Activated CD4-positive, alpha-beta memory T cell treated with anti-CD3 and anti-CD28 coated beads, Interleukin-2, amount 10 ng/mL, durations not matched to agents 7 days and 5 days (primary cell): Measurements from ENCODE around the gene CLRN3. TPM values are rescaled to one million over a fixed set of nuclear protein-coding genes. Genes with fewer than 3 reads are reported as not detected.

Experiments used
- CTCF ChIA-PET: fragments of 350-600 bp; sonication (Branson Sonifier 250); formaldehyde crosslinking; loops from one replicate; lab custom pipeline; 2021; ENCODE audit warnings: antibody characterized with exemption, inconsistent platforms; lab: Charles Lee
- POLR2A ChIA-PET: fragments of 350-600 bp; sonication (Branson Sonifier 250); formaldehyde crosslinking; loops from one replicate; lab custom pipeline; 2021; ENCODE audit warnings: antibody characterized with exemption; lab: Charles Lee
- DNase-seq: peaks from one replicate; pipeline ENCODE4 v3.0.0-alpha.2; 2020
- H3K27ac Mint-ChIP-seq: one replicate; pipeline ENCODE4 v1.8.0; 2021; ENCODE audit warnings: mild to moderate bottlenecking, mixed read lengths
- H3K27me3 Mint-ChIP-seq: one replicate; pipeline ENCODE4 v1.8.0; 2021; ENCODE audit warnings: mixed read lengths
- H3K36me3 Mint-ChIP-seq: one replicate; pipeline ENCODE4 v1.8.0; 2021; ENCODE audit warnings: low read depth, mixed read lengths
- H3K4me1 Mint-ChIP-seq: one replicate; pipeline ENCODE4 v1.8.0; 2021; ENCODE audit warnings: mixed read lengths
- H3K4me3 Mint-ChIP-seq: one replicate; pipeline ENCODE4 v1.8.0; 2021; ENCODE audit warnings: mild to moderate bottlenecking, mixed read lengths
- H3K9me3 Mint-ChIP-seq: one replicate; pipeline ENCODE4 v1.8.0; 2021; ENCODE audit warnings: mixed read lengths
- total RNA-seq, 2 experiments: library from RNA; stranded (reverse); gene quantifications; one replicate each; pipeline ENCODE4 v1.2.3, GENCODE V29; 2021

Gene CLRN3
- total RNA-seq, 2 experiments from 2014 or later: not detected

DNA sequence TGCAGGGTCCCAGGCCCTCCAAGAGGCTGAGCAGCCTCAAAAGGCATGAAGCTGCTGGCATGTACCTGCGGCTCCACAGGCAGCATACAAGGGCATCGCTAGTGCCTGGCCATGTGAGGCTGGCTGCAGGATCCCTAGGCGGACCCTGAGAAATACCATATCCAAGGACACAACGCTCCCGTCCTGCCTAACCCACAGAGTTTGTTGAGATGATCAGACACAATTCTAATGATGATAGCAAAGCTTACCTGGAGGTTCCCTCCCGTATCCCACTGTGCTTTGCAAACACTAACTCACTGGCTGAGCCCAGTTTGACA is 17.3 kb downstream of the CLRN3 start:
- CTCF ChIA-PET: interaction anchor here (1.6 kb wide), 2 partner anchors 31 to 136 kb away, joined by 5 to 11 read pairs; partner anchors contain the start of gene PTPRE
- Mint-ChIP-seq H3K27ac (no peak overlapping the region), H3K27me3 (peaks cover 8% of the 10 kb centered on the region), H3K36me3 (no peaks in the 10 kb centered on the region), H3K4me1 (peaks cover 49% of the 10 kb centered on the region), H3K4me3 (no peak overlapping the region), H3K9me3 (no peaks in the 10 kb centered on the region)
- POLR2A ChIA-PET: no interaction called here
- no peak for DNase-seq

DNA sequence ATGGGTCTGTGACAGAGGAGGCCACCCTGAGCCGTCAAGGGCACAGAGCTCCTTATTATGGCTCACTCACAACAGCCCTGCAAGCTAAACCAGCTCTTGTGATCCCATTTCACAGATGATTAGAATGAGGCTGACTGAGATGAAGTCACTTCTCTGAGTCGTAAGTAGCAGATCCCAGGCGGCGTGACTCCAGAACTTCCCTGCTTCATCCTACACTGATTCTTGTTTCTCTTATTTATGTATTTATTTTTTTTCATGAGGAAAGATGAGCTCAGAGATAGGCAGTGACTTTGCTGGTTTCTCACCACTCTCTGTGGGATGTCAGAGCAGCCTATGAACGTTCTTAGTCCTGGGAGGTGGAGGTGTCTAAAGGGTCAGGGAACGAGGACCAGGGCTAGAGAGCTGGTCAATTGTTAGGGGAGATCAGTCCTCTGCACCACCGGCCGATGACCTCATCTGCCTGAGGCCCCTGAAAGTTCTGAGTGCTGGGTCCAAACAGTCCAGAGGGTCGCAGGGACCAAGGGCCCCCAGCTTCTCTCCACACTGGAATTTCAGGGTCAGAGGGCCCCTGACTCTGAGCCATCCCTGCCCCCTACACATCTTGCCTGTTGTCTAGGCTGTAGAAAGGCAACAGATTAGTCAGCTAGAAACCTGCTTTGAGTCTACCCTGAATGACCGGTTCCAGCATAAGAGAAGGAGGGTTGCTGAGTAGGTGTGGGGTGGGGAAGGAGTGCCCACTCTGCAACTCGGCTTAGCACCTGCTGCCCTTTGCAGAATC is 17.9 kb downstream of the CLRN3 start:
- no peak for DNase-seq
- H3K9me3 Mint-ChIP-seq: no peaks in the 10 kb centered on the region
- H3K4me3 Mint-ChIP-seq: no peak overlapping the region
- H3K27ac Mint-ChIP-seq: no peak overlapping the region
- peaks cover 44% of the 10 kb centered on the region for H3K4me1 Mint-ChIP-seq
- H3K36me3 Mint-ChIP-seq: no peaks in the 10 kb centered on the region
- CTCF ChIA-PET: interaction anchor here (1.6 kb wide), 2 partner anchors 32 to 136 kb away, joined by 5 to 11 read pairs; partner anchors contain the start of gene PTPRE
- POLR2A ChIA-PET: interaction anchor here (0.8 kb wide), 1 partner anchor 172 kb away, joined by 3 read pairs; no protein-coding TSS in a partner anchor
- H3K27me3 Mint-ChIP-seq: peaks cover 12% of the 10 kb centered on the region

DNA sequence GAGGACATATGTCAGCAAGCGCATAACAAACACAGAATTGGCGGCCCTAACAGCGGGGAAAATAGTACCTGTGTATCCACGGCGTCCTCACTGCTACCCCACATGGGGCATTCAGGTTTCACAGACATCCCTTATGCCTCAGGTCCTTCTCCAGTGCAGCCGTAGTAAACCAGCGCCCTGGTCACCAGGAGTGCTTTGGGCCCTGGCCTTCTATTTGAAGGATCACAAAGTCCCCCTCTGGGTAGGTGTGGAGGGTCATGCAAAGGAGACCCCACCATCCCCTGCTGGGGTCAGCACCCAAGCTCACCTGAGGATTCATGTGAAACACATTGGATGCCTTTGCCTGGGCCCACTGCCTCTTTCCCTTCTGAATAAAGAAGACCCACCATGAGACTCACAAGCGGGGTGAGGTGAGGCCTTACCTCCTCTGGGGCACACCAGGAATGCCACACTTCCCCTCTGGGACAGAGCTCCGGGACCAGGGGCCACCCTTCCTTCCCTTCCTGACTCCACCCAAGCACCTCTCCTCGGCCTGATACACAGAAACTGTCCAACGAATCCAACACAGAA is 18.8 kb downstream of the CLRN3 start:
- POLR2A ChIA-PET: interaction anchor here (0.8 kb wide), 1 partner anchor 173 kb away, joined by 3 read pairs; no protein-coding TSS in a partner anchor
- Mint-ChIP-seq H3K27ac (no peak overlapping the region), H3K36me3 (no peaks in the 10 kb centered on the region), H3K9me3 (no peaks in the 10 kb centered on the region), H3K27me3 (peaks cover 19% of the 10 kb centered on the region), H3K4me3 (no peak overlapping the region), H3K4me1 (peaks cover 35% of the 10 kb centered on the region)
- DNase-seq: no peak
- CTCF ChIA-PET: interaction anchor here (1.6 kb wide), 2 partner anchors 32 to 137 kb away, joined by 5 to 11 read pairs; partner anchors contain the start of gene PTPRE

DNA sequence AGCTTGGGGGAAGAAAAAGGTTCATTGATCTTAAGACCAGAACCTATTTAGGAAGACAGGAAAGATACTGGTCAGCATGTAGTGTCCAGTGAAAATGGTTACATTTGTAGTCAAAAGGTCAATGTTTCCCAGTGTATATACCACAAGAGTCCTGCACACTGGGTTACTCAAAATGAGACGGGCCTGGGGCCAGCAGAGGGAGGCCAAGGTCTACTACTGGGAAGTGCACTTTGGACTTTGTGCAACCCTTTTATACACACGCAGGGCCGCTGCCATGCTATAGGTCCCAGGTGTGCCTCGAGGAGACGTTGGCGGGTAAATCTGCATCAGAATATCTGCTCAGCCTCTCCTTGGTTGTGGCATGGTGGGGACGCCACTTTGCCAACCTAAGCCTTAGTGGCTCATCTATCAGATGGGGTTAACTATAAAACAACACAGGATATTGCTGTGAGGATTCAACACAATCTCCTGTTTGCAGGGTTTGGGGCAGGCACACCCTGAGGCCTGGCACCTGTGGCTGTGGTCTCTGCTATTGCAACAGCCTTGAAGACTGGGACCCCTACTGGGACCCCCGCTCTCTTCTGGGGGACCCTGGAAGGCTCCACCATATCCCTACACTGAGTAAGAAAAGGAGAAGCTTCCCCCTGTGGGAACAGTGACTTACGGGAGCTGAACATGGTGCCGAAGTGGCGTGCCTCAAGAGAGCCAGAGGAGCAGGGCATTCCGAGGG is 19.7 kb downstream of the CLRN3 start:
- POLR2A ChIA-PET: no interaction called here
- CTCF ChIA-PET: interaction anchor here (1.8 kb wide), 1 partner anchor 139 kb away, joined by 10 read pairs; no protein-coding TSS in a partner anchor
- no peak for DNase-seq
- Mint-ChIP-seq H3K4me1 (peaks cover 25% of the 10 kb centered on the region), H3K9me3 (no peaks in the 10 kb centered on the region), H3K27me3 (peaks cover 26% of the 10 kb centered on the region), H3K27ac (no peak overlapping the region), H3K36me3 (no peaks in the 10 kb centered on the region), H3K4me3 (no peak overlapping the region)

DNA sequence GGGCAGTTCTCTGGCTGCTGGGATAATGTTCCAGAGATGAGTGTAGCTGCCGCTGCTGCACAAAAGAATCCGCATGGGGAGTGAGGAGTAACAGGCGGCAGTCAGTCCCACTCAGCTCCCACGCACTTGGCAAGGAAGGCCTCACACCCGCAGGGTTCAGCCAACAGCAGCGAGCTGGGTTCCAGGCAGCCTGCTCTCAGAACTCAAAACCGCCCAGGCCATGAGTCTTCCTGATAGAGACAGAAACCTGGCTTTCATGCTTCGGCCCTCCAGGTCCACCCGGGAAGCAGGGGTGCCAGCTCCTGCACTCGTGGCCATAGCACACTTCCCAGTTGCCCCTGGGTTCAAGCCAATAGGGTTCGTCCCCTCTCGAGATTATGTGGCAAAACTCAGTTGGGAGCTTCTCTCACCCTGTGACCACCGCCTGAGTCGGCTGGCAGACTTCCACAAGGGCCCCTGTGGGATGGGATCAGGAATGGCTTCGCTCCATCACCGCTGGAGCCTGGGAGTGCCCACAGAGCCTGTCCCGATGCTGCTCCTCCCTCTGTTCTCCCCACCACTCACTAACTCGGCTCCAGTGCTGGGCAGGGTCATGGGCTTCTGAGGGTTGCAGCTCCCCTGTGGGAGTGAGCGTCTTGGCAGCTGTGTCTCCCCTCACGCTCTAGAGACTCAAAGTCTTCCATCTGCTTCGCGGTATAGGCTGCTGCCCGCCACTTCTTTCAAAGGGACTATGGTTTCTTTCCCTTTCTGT is 20.6 kb downstream of the CLRN3 start:
- Mint-ChIP-seq H3K36me3 (no peaks in the 10 kb centered on the region), H3K4me1 (peaks cover 17% of the 10 kb centered on the region), H3K9me3 (no peaks in the 10 kb centered on the region), H3K4me3 (no peak overlapping the region), H3K27me3 (peaks cover 32% of the 10 kb centered on the region), H3K27ac (no peak overlapping the region)
- ChIA-PET POLR2A (no interaction called here), CTCF (interaction anchor here (1.8 kb wide), 1 partner anchor 139 kb away, joined by 10 read pairs; no protein-coding TSS in a partner anchor)
- DNase-seq: no peak

DNA sequence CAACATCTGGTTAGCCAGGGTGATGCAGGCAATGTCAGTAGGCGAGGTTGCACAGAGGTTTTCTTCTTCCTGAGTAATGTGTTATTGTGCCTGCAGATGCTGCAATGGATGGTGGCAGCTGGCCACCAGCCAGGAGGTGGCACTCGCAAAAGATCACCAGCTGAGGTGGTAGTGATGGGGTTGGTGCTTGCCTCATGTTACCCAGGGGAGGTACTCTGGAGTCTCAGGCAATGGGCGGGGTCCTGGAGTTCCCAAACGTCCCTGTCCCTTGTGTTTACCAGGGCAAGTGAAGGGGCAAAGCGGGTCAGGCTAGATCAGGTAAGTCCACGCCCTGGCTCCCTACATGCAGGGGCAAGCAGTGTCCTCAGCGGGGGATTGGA is 21.1 kb downstream of the CLRN3 start:
- H3K36me3 Mint-ChIP-seq: no peaks in the 10 kb centered on the region
- ChIA-PET POLR2A (no interaction called here), CTCF (interaction anchor here (1.8 kb wide), 1 partner anchor 140 kb away, joined by 10 read pairs; no protein-coding TSS in a partner anchor)
- no peak for DNase-seq
- H3K4me3 Mint-ChIP-seq: no peak overlapping the region
- no peaks in the 10 kb centered on the region for H3K9me3 Mint-ChIP-seq
- H3K27ac Mint-ChIP-seq: no peak overlapping the region
- peaks cover 35% of the 10 kb centered on the region for H3K27me3 Mint-ChIP-seq
- peaks cover 11% of the 10 kb centered on the region for H3K4me1 Mint-ChIP-seq

DNA sequence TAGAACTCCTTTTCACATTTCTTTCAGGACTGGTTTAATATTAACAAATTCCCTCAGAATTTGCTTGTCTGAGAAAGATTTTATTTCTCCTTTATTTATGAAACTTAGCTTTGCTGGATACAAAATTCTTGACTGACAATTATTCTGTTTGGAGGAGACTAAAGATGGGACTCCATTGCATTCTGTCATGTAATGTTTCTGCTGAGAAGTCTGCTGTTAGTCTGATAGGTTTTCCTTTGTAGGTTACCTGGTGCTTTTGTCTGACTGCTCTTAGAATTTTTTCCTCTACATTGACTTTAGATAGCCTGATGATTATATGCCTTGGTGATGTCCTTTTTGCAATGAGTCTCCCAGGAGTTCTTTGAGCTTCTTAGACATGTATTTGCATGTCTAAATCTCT is 23.4 kb downstream of the CLRN3 start:
- ChIA-PET POLR2A (no interaction called here), CTCF (interaction anchor here (1.1 to 2.4 kb wide), 5 partner anchors 17 to 200 kb away, joined by 3 to 11 read pairs (median 7); no protein-coding TSS in a partner anchor)
- no peaks in the 10 kb centered on the region for H3K36me3 Mint-ChIP-seq
- peaks cover 39% of the 10 kb centered on the region for H3K27me3 Mint-ChIP-seq
- peaks cover 5% of the 10 kb centered on the region for H3K4me1 Mint-ChIP-seq
- no peaks in the 10 kb centered on the region for H3K9me3 Mint-ChIP-seq
- no peak for DNase-seq
- no peak overlapping the region for H3K4me3 Mint-ChIP-seq
- no peak overlapping the region for H3K27ac Mint-ChIP-seq

DNA sequence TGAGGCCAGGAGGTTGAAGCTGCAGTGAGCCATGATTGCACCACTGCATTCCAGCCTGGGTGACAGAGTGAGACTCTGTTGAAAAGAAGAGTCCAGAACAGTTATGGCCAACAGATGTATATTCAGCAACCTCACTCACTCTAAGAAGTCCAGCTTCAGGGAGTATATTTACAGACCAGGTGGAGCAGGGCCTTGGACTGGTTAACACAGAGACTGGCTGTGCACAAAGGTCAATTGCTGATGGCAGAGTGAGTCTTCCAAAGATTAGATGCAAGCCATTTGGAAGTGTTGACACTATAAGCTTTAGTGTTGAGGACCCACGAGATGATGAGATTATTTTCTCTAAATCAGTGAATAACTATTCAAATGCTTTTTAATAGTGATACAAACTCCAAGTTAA is 24.9 kb downstream of the CLRN3 start:
- ChIA-PET POLR2A (no interaction called here), CTCF (no interaction called here)
- no peaks in the 10 kb centered on the region for H3K36me3 Mint-ChIP-seq
- no peak for DNase-seq
- peaks cover 39% of the 10 kb centered on the region for H3K27me3 Mint-ChIP-seq
- no peaks in the 10 kb centered on the region for H3K4me1 Mint-ChIP-seq
- no peak overlapping the region for H3K4me3 Mint-ChIP-seq
- no peak overlapping the region for H3K27ac Mint-ChIP-seq
- peaks cover 5% of the 10 kb centered on the region for H3K9me3 Mint-ChIP-seq

DNA sequence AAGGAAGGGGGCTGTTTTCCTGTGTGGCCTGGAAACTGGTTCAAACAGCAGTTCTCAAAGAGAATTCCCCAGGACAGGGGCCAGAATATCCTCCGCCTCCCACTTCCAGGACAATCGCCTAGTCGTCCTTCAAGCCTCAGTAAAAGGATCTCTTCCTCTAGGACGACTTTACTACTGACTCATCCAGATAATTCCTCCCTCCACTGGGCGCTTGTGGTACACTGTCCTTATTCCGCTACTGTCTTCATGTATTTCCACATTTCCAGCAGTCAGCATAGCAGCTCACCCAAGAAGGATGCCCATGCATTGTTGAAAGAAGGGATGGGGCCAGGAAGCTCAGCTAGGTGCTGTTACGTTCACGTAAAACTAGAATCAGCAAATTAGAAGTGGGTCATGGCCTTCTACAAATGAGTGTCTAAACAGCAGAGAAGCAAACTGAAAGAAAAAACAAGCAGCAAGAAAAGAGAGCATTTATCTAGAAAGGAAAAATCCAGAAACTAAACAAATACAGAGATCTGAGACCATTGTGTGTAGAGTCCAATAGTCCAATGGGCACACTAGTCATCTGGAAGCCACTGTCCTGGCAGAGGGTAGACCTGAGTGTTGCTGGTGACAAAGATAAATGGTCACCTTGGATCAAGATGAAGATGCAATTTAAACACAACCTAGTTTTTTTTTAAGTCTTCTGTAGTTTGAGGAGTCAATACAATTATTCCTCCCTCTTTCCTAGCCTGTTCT is 26.3 kb downstream of the CLRN3 start:
- Mint-ChIP-seq H3K4me1 (no peaks in the 10 kb centered on the region), H3K9me3 (peaks cover 5% of the 10 kb centered on the region), H3K27me3 (peaks cover 39% of the 10 kb centered on the region), H3K36me3 (no peaks in the 10 kb centered on the region), H3K27ac (no peak overlapping the region), H3K4me3 (no peak overlapping the region)
- CTCF ChIA-PET: no interaction called here
- DNase-seq: no peak
- POLR2A ChIA-PET: no interaction called here

DNA sequence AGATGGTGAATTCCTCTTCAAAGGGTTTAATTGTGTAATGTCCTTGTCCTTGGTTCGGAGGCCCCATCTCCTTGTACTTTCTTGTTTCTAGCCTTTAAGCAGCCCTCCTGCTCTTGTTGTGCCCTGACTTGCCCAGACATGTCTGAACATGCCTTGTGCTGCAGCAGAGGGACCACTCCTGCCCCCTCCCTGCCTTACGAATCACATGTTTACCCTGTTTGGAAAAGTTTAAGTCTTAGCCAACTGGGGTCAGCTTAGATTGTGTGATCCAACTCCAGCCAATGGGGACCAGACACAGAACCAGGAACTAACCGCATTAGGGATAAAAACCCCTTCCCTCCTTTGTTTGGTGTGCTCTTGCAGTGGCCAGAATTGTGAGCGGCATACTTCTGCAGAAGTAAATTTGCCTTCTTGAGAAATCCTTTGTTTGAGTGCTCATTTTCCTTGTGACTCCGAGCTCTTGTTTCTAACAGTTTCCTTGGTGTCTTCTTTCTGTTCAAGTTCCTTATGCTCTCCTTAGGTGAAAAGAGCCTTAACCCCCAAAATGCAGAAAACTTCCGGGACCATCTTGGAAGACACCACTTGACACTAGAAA is 29.4 kb downstream of the CLRN3 start:
- no peak overlapping the region for H3K4me3 Mint-ChIP-seq
- DNase-seq: no peak

DNA sequence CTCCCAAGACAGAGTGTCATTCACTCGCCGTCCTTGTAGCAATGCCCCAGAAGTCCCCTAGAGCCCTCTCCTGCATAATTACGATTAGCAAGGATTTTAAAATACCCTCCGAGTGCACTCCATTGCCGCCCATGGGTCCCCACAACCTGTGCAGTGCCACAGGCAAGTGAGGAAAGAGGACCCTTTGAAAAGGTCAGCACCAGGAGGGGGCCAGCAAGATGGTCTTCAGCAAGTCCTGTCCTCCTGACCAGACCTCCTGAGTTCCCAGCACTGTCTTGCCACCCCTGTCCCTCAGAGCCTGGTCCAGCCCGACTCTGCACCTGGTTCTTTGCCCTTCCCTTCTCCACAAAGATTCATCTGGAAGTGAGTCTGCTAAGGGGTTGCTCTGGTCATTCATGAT is 32.1 kb downstream of the CLRN3 start:
- Mint-ChIP-seq H3K9me3 (peaks cover 5% of the 10 kb centered on the region), H3K4me1 (no peaks in the 10 kb centered on the region), H3K4me3 (no peak overlapping the region), H3K27me3 (no peaks in the 10 kb centered on the region), H3K27ac (no peak overlapping the region), H3K36me3 (no peaks in the 10 kb centered on the region)
- ChIA-PET POLR2A (no interaction called here), CTCF (no interaction called here)
- DNase-seq: no peak

More for the DNA sequence above, 29.4 kb downstream of the CLRN3 start:
- peaks cover 17% of the 10 kb centered on the region for H3K27me3 Mint-ChIP-seq
- no peaks in the 10 kb centered on the region for H3K4me1 Mint-ChIP-seq
- no peak overlapping the region for H3K27ac Mint-ChIP-seq
- ChIA-PET CTCF (interaction anchor here (2.7 kb wide), 1 partner anchor 148 kb away, joined by 8 read pairs; no protein-coding TSS in a partner anchor), POLR2A (no interaction called here)
- H3K9me3 Mint-ChIP-seq: peaks cover 5% of the 10 kb centered on the region
- no peaks in the 10 kb centered on the region for H3K36me3 Mint-ChIP-seq

DNA sequence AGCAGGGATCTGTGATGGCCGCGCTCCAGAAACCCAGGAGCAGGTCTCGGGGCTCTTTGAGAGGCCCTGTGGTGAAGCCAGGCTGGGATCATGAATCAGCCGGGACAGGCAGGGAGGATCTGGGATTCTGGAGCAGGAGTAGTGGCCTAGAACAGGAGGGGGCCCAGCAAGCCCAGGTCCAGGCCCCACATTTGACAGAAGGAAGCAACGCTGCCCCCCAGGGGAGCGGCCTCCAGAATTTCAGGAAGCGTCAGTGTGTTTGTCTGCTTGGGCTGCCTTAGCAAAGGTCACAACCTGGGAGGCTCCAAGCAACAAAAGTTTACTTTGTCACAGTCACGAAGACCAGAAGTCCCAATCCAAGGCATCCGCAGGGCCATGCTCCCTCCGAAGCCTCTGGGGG is 36.8 kb downstream of the CLRN3 start:
- H3K27me3 Mint-ChIP-seq: no peaks in the 10 kb centered on the region
- H3K36me3 Mint-ChIP-seq: no peaks in the 10 kb centered on the region
- H3K4me1 Mint-ChIP-seq: no peaks in the 10 kb centered on the region
- H3K4me3 Mint-ChIP-seq: no peak overlapping the region
- no peaks in the 10 kb centered on the region for H3K9me3 Mint-ChIP-seq
- DNase-seq: no peak
- ChIA-PET CTCF (no interaction called here), POLR2A (no interaction called here)
- H3K27ac Mint-ChIP-seq: no peak overlapping the region
